Stimulated activated CD8-positive, alpha-beta memory T cell treated with anti-CD3 and anti-CD28 coated beads, Interleukin-4, amount 100 ng/mL, for 48 hours (primary cell): ENCODE results near the gene LRWD1.
"Not testable (repeated sequence)": the region's sequence is repeated elsewhere in the genome, so short reads cannot be mapped to it uniquely, and the experiment has no call there.

Experiments used
- DNase-seq: peaks from one replicate; pipeline ENCODE4 v3.0.0-alpha.2; 2020

The LRWD1 gene

GRCh38 chr7:102503141-102503540 is 38.4 kb downstream of the LRWD1 start:
- not testable (repeated sequence) for DNase-seq

DNA sequence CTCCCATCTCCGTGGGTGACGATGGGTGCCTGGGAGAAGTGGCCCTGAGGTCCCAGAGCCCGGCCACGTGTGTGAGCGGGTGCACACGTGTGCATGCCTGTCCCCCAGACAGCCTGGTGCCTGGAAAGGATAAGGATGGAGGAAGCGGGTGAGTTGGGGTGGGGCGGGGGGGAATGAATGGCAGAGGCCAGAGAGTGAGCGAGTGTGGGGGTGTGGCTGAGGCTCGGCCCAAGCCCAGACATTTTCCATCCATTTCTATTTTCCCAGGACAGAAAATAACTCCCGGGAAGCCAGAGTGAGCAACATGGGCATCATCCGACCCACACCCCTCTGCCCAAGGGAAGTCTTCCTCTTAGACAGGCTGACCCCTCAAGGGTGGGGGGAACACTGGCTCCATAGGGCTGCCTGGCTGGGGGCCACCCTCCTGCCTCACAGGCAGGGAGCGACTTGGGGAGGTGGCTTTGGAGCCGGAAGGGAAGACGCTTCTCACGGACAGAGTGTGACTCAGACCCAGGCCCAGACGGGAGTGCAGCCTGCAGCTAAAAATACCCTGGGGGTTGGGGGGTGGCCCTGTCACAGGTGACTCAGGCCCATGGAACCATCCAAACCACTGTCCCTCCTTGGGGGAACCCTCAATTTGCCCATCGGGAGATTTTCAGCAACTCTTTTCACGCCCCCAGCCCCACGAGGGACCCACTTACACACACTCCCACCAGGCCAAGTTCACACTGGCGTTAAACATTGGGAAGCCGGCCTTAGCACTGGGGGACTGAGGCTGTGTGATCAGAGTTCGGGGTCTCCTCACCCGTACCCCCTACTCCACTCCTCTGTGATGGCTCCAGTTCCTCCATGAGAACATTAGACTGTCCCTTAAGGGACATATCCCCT is 40.8 kb downstream of the LRWD1 start:
- DNase-seq, result not testable (repeated sequence)

GRCh38 chr7:102507410-102508088 is 42.8 kb downstream of the LRWD1 start:
- DNase-seq, result not testable (repeated sequence)

- not testable (repeated sequence) for DNase-seq
Measured at GRCh38 chr7:102510575-102510974, 45.8 kb downstream of the LRWD1 start.

GRCh38 chr7:102511860-102512522 is 47.2 kb downstream of the LRWD1 start:
- DNase-seq, result not testable (repeated sequence)

- DNase-seq, result not testable (repeated sequence)
Measured at GRCh38 chr7:102512642-102513221, 47.9 kb downstream of the LRWD1 start.

DNA sequence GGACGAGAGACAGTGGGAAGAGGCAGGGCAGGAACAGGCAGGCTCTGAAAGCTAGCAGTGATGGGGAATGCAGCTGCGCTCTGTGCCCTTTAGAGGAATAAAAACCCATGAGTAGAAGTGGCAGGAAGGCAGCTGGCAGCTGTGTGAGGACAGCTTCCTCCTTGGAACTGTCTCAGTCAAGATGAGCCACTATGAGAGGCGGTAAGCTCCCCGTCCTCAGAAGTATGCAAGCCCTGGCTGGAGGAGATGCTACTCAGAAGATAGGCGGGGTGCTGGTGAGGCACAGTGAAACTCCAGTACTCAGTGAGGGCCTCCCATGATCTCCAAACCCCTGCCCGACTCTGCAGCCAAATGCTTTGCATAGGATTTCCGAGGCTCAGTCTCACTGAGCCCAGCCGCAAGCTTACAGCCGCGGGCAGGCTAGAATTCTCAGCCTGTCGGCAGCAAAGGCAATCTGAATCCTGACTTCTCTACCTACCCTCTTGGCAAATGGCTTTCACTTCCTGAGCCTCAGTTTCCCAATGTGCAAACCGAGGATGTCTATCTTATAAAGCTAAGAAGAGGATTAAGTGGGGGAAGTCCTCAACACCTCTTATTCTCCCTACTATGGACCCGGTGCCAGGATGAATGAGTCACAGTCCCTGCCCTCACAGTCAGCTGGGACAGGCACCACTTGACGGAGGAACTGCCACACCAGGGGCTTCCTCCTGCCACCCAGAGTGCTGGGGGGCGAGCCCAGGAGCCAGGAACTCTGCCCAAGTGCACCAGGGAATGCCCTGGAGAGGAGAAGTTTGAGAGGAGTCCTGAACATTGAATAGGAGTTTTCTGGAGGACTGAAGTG is 50.3 kb downstream of the LRWD1 start:
- not testable (repeated sequence) for DNase-seq

GRCh38 chr7:102515889-102516288 is 51.1 kb downstream of the LRWD1 start:
- not testable (repeated sequence) for DNase-seq

GRCh38 chr7:102516951-102517350 is 52.2 kb downstream of the LRWD1 start:
- DNase-seq, result not testable (repeated sequence)

GRCh38 chr7:102517550-102518147 is 52.9 kb downstream of the LRWD1 start, which contains the start of gene RASA4B:
Gene RASA4B, minus strand, starts transcription at chr7:102517777. Its CDS starts 67 bp downstream, at chr7:102517710.
- DNase-seq, result not testable (repeated sequence)

- not testable (repeated sequence) for DNase-seq
Measured at GRCh38 chr7:102520797-102521196, 56.0 kb downstream of the LRWD1 start.
